HT-29 (cell line): ENCODE data around the gene RXFP4. TPM values are rescaled to one million over a fixed set of nuclear protein-coding genes. Genes with fewer than 3 reads are reported as not detected.

ENCODE experiments used
- DNase-seq: peaks from one replicate; pipeline ENCODE4 v3.0.0-alpha.2; 2015; ENCODE audit warnings: low spot score
- total RNA-seq: library from RNA; depleted of rRNA; stranded (reverse); fragments of >200 nt; shearing (Covaris generic); gene quantifications from 2 replicates; pipeline ENCODE4 v1.2.3, GENCODE V29; 2014

Gene RXFP4
- total RNA-seq, 1 experiment from 2014 or later = 3.1 TPM

GRCh38 chr1:155960081-155960745 lies 18.8 kb downstream of the RXFP4 start:
- DNase-seq = no peak

- DNase-seq = peak; percentile 70
These were observed 20.5 kb downstream of the RXFP4 start for GRCh38 chr1:155961937-155962336.

GRCh38 chr1:155962599-155963211 lies 21.3 kb downstream of the RXFP4 start:
- DNase-seq = peak; percentile 44

GRCh38 chr1:155964193-155964592 lies 22.8 kb downstream of the RXFP4 start:
- no peak for DNase-seq

- DNase-seq = no peak
These were observed 24.7 kb downstream of the RXFP4 start for GRCh38 chr1:155966135-155966534.

GRCh38 chr1:155966750-155967149 lies 25.3 kb downstream of the RXFP4 start:
- no peak for DNase-seq

- no peak for DNase-seq
These were observed 26.1 kb downstream of the RXFP4 start for GRCh38 chr1:155967341-155968050.

GRCh38 chr1:155968051-155968400 lies 26.6 kb downstream of the RXFP4 start:
- DNase-seq = no peak

GRCh38 chr1:155968670-155969069 lies 27.2 kb downstream of the RXFP4 start:
- no peak for DNase-seq

- DNase-seq = no peak
These were observed 27.9 kb downstream of the RXFP4 start for GRCh38 chr1:155969377-155969791.

GRCh38 chr1:155970531-155971167 lies 29.2 kb downstream of the RXFP4 start:
- DNase-seq = no peak

- no peak for DNase-seq
These were observed 30.7 kb downstream of the RXFP4 start for GRCh38 chr1:155971910-155972809.

GRCh38 chr1:155973723-155974122 lies 32.3 kb downstream of the RXFP4 start:
- no peak for DNase-seq

- no peak for DNase-seq
These were observed 33.0 kb downstream of the RXFP4 start for GRCh38 chr1:155974208-155975115.

- DNase-seq = no peak
These were observed 34.1 kb downstream of the RXFP4 start for GRCh38 chr1:155975375-155976061.

GRCh38 chr1:155976062-155976912 lies 34.8 kb downstream of the RXFP4 start:
- DNase-seq = peak; percentile 42

- DNase-seq = peak; percentile 56
These were observed 35.7 kb downstream of the RXFP4 start for GRCh38 chr1:155976913-155977689.
